Mesothelial cell of epicardium (in vitro differentiated cells): Measurements from ENCODE around the gene GABRB3. TPM values are rescaled to one million over a fixed set of nuclear protein-coding genes. Genes with fewer than 3 reads are reported as not detected.

Experiments
- DNase-seq, 2 experiments: peaks; one replicate each; pipeline ENCODE4 v3.0.0; 2021; ENCODE audit warnings: low spot score in 2 of 2; ENCODE audit not compliant: unreplicated experiment in 2 of 2
- H3K27ac Mint-ChIP-seq: 2 replicates; pipeline ENCODE4 v1.8.0; 2021; ENCODE audit warnings: mixed read lengths
- H3K27me3 Mint-ChIP-seq: 2 replicates; pipeline ENCODE4 v1.8.0; 2021; ENCODE audit warnings: low read depth, mixed read lengths
- H3K36me3 Mint-ChIP-seq: 2 replicates; pipeline ENCODE4 v1.8.0; 2021; ENCODE audit warnings: mixed read lengths
- H3K4me1 Mint-ChIP-seq: 2 replicates; pipeline ENCODE4 v1.8.0; 2021; ENCODE audit warnings: mixed read lengths
- H3K4me3 Mint-ChIP-seq: 2 replicates; pipeline ENCODE4 v1.8.0; 2021; ENCODE audit warnings: mild to moderate bottlenecking, moderate library complexity, mixed read lengths
- H3K9me3 Mint-ChIP-seq: 2 replicates; pipeline ENCODE4 v1.8.0; 2021; ENCODE audit warnings: mixed read lengths
- total RNA-seq: library from RNA; stranded (reverse); gene quantifications from 3 replicates; pipeline ENCODE4 v1.2.1, GENCODE V29; 2021
- TF ChIP-seq, protein P1 (sequence below): fragments of 200-600 bp; sonication (generic); IDR thresholded peaks from one replicate; pipeline ENCODE4 v1.5.0; 2021; ENCODE audit warnings: antibody characterized with exemption; ENCODE audit not compliant: unreplicated experiment

The GABRB3 gene
- total RNA-seq, 1 donor from 2014 or later = 3.4 TPM

DNA sequence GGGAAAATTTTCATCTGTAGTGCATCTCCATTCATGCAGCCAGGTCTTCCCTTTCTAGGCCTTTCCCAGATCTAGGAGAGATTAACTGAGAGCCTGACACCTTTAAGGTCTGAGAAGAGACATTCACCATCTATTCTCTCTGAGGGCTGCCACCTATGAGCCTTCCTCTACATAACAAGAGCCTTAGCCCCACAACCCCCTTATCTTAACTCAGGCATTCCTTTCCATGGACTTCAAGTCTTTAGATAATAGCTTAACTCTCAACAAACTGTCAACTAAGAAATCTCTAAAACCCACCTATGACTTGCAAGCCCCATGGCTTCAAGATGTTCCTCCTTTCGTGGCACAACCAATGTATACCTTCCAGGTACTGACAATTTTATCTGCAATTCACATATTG is 121.0 kb downstream of the GABRB3 start:
- H3K27ac Mint-ChIP-seq = no peak overlapping the region
- H3K4me1 Mint-ChIP-seq = no peaks in the 10 kb centered on the region
- no peak for DNase-seq
- H3K27me3 Mint-ChIP-seq = no peaks in the 10 kb centered on the region
- H3K9me3 Mint-ChIP-seq = peaks cover 31% of the 10 kb centered on the region
- no peak overlapping the region for H3K4me3 Mint-ChIP-seq
- TF ChIP-seq, protein P1, sequence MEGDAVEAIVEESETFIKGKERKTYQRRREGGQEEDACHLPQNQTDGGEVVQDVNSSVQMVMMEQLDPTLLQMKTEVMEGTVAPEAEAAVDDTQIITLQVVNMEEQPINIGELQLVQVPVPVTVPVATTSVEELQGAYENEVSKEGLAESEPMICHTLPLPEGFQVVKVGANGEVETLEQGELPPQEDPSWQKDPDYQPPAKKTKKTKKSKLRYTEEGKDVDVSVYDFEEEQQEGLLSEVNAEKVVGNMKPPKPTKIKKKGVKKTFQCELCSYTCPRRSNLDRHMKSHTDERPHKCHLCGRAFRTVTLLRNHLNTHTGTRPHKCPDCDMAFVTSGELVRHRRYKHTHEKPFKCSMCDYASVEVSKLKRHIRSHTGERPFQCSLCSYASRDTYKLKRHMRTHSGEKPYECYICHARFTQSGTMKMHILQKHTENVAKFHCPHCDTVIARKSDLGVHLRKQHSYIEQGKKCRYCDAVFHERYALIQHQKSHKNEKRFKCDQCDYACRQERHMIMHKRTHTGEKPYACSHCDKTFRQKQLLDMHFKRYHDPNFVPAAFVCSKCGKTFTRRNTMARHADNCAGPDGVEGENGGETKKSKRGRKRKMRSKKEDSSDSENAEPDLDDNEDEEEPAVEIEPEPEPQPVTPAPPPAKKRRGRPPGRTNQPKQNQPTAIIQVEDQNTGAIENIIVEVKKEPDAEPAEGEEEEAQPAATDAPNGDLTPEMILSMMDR = no peak
- H3K36me3 Mint-ChIP-seq = no peaks in the 10 kb centered on the region

DNA sequence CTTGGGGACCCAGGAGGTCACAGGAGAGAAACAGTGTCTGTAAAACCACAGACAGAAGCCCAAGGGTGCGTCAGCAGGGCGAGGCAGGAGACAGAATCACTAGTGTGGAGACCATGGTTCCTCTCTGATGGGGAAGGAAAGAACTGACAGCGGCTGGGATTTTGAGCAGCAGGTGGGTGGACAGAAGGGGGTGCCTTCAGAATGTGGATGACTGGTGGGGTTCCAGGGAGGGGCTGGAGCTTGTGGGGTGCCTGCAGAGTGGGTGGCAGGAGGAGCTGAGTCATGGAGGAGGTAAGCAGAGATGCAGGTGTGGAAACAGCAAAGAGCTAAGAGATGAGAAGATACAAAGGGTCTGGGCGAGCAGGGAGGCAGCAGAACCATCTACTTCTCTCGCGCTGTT is 124.2 kb downstream of the GABRB3 start:
- H3K27me3 Mint-ChIP-seq = no peaks in the 10 kb centered on the region
- no peak for DNase-seq
- no peak overlapping the region for H3K4me3 Mint-ChIP-seq
- H3K9me3 Mint-ChIP-seq = peaks cover 30% of the 10 kb centered on the region
- H3K27ac Mint-ChIP-seq = no peak overlapping the region
- no peaks in the 10 kb centered on the region for H3K4me1 Mint-ChIP-seq
- no peaks in the 10 kb centered on the region for H3K36me3 Mint-ChIP-seq
- TF ChIP-seq, protein P1 = no peak

DNA sequence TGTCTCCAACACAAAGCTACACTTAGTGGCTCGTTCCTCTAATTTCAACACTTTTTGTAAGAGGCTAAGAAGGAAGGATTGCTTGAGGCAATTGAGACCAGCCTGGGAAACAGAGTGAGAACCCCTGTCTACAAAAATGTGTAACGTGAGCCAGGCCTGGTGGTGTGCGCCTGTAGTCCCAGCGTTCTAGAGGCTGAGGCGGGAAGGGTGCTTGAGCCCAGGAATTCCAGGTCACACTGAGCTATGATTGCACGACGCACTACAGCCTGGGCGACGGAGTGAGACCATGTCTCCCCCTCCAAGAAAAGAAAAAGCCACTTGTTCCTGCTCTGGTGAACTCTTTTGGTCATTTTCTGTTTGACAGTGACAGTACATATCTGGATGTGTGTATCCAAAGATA is 127.9 kb downstream of the GABRB3 start:
- Mint-ChIP-seq H3K36me3 (no peaks in the 10 kb centered on the region), H3K27me3 (no peaks in the 10 kb centered on the region), H3K4me3 (no peak overlapping the region), H3K9me3 (peaks cover 21% of the 10 kb centered on the region), H3K4me1 (no peaks in the 10 kb centered on the region), H3K27ac (no peak overlapping the region)
- DNase-seq = no peak
- TF ChIP-seq, protein P1 = no peak

DNA sequence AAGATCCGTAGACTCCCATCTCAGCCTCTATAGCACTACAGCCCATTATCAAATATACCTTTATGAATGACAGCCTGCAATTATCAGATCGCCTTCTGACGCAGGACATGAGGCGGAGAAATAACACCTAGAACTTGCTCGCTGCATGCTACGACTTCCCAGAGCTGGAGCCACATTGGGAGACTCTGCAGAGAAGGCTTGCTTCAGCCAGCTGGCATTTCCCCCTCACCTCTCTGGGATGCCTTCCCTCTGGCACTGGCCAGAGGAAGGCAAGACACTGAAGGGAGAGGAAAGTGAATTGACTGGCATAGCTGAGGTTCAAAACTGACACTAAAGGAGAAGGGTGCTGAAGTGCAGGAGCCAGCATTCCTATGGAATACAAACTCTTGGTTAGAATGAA is 131.7 kb downstream of the GABRB3 start:
- H3K4me1 Mint-ChIP-seq = no peaks in the 10 kb centered on the region

DNA sequence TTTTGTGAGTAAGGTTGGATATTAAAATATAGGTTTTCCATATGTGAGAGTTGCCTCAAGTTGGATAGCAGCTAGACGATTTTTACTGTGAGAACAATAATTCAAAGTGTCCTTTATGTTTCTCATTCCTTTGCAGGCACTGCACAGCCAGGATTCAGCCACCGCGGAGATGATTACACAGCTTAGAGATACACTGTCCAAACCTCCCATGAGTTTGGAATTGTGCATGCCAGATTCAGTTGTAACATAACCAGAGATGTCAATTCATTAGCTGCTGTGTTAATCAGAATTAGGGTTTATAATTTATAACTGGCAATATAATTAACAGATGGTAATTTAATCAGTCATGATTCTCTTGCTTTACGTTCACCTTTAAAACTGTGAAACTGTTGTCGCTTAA is 132.3 kb downstream of the GABRB3 start:
- no peak for DNase-seq
- Mint-ChIP-seq H3K27ac (no peak overlapping the region), H3K9me3 (no peaks in the 10 kb centered on the region), H3K36me3 (no peaks in the 10 kb centered on the region), H3K4me1 (no peaks in the 10 kb centered on the region), H3K4me3 (no peak overlapping the region), H3K27me3 (peaks cover 5% of the 10 kb centered on the region)
- TF ChIP-seq, protein P1 = no peak

More for the DNA sequence above, 131.7 kb downstream of the GABRB3 start:
- no peak overlapping the region for H3K27ac Mint-ChIP-seq
- no peak overlapping the region for H3K4me3 Mint-ChIP-seq
- H3K9me3 Mint-ChIP-seq = no peaks in the 10 kb centered on the region
- H3K36me3 Mint-ChIP-seq = no peaks in the 10 kb centered on the region
- TF ChIP-seq, protein P1 = no peak
- no peak for DNase-seq
- peaks cover 5% of the 10 kb centered on the region for H3K27me3 Mint-ChIP-seq

DNA sequence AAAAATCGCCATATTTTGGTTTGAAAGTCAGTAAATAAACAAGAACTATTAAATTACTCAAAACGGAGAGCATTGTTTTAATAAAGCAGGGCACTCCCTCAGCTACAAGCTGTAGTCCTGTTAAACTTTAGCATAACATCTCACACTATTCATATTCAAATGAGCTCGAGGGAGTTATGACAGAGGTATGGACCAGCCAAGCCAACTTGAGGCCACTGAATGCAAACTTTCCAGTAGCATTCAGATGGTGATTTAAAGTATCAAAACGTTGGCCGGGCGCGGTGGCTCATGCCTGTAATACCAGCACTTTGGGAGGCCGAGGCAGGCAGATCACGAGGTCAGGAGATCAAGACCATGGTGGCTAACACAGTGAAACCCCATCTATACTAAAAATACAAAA is 132.9 kb downstream of the GABRB3 start:
- Mint-ChIP-seq H3K4me1 (no peaks in the 10 kb centered on the region), H3K27me3 (peaks cover 5% of the 10 kb centered on the region), H3K9me3 (no peaks in the 10 kb centered on the region), H3K36me3 (no peaks in the 10 kb centered on the region), H3K27ac (no peak overlapping the region), H3K4me3 (no peak overlapping the region)
- no peak for DNase-seq
- TF ChIP-seq, protein P1 = no peak
